CD14-positive monocyte (primary cell): Measurements from ENCODE around the gene FAF1. TPM values are rescaled to one million over a fixed set of nuclear protein-coding genes. Genes with fewer than 3 reads are reported as not detected.

Experiments used
- DNase-seq, 3 donors: peaks; one replicate each; pipeline ENCODE4 v3.0.0-alpha.2; 2011 to 2022
- H2AFZ ChIP-seq: 2 replicates; pipeline ENCODE4 v1.6.0; 2012; ENCODE audit warnings: mild to moderate bottlenecking, low read depth, low read length, inconsistent platforms; ENCODE audit not compliant: insufficient read depth, poor library complexity, severe bottlenecking
- H3K27ac ChIP-seq, 2 donors: 1 replicate in 1 of 2; 2 replicates in 1 of 2; pipeline ENCODE4 v1.5.1; 2012 to 2013; ENCODE audit warnings: low read length in 2 of 2, control low read depth in 1 of 2, inconsistent platforms in 1 of 2, low read depth in 1 of 2, mild to moderate bottlenecking in 1 of 2
- H3K27me3 ChIP-seq, 2 donors: one replicate each; pipeline versions ENCODE4 v1.6.0 to v1.6.1; 2011 to 2013; ENCODE audit warnings: low read length in 2 of 2; ENCODE audit not compliant: control insufficient read depth in 2 of 2, insufficient read depth in 2 of 2
- H3K36me3 ChIP-seq, 2 donors: replicated peaks in 1 of 2; 1 replicate in 1 of 2; 2 replicates in 1 of 2; pipeline versions ENCODE4 v1.5.1 to v1.6.1; 2012 to 2013; ENCODE audit warnings: low read length in 2 of 2, control low read depth in 1 of 2, inconsistent platforms in 1 of 2, mild to moderate bottlenecking in 1 of 2; ENCODE audit not compliant: insufficient read depth in 2 of 2, control insufficient read depth in 1 of 2
- H3K4me1 ChIP-seq, 2 donors: 1 replicate in 1 of 2; 2 replicates in 1 of 2; pipeline versions ENCODE4 v1.5.1 to v1.6.1; 2012 to 2013; ENCODE audit warnings: low read length in 2 of 2, control low read depth in 1 of 2, inconsistent platforms in 1 of 2, mild to moderate bottlenecking in 1 of 2, moderate library complexity in 1 of 2; ENCODE audit not compliant: insufficient read depth in 2 of 2, control insufficient read depth in 1 of 2
- H3K4me2 ChIP-seq: replicated peaks from 2 replicates; pipeline ENCODE3; 2012; ENCODE audit warnings: low read length, moderate library complexity, mild to moderate bottlenecking; ENCODE audit not compliant: poor library complexity, severe bottlenecking; ENCODE audit errors: extremely low read depth
- H3K4me3 ChIP-seq, 3 experiments: fragments of 200-600 bp in 1 of 3; sonication (generic) in 1 of 3; replicated peaks in 1 of 3; 1 replicate in 2 of 3; 2 replicates in 1 of 3; pipeline ENCODE4 v1.5.1; 2011 to 2013; ENCODE audit warnings: low read length in 3 of 3, mild to moderate bottlenecking in 3 of 3, control low read depth in 2 of 3, low read depth in 2 of 3, inconsistent platforms in 1 of 3, moderate library complexity in 1 of 3
- H3K79me2 ChIP-seq: 2 replicates; pipeline ENCODE4 v1.6.0; 2012; ENCODE audit warnings: mild to moderate bottlenecking, control low read depth, inconsistent platforms, low read length, moderate library complexity; ENCODE audit not compliant: insufficient read depth
- H3K9ac ChIP-seq: 2 replicates; pipeline ENCODE4 v1.6.0; 2017; ENCODE audit warnings: low read length, mild to moderate bottlenecking; ENCODE audit not compliant: insufficient read depth, poor library complexity, severe bottlenecking
- H3K9me3 ChIP-seq, 2 donors: replicated peaks in 1 of 2; 1 replicate in 1 of 2; 2 replicates in 1 of 2; pipeline versions ENCODE4 v1.5.1 to v1.6.1; 2012 to 2013; ENCODE audit warnings: low read length in 2 of 2, control low read depth in 1 of 2; ENCODE audit not compliant: control insufficient read depth in 1 of 2, insufficient read depth in 1 of 2
- H4K20me1 ChIP-seq: 2 replicates; pipeline ENCODE4 v1.6.0; 2012; ENCODE audit warnings: mild to moderate bottlenecking, low read length, control low read depth, moderate library complexity; ENCODE audit not compliant: insufficient read depth
- H3K27ac Mint-ChIP-seq, 7 donors: one replicate each; pipeline ENCODE4 v1.8.0; 2020; ENCODE audit warnings: mild to moderate bottlenecking in 7 of 7, mixed read lengths in 7 of 7, moderate library complexity in 6 of 7, inconsistent platforms in 2 of 7
- H3K27me3 Mint-ChIP-seq, 3 donors: one replicate each; pipeline ENCODE4 v1.8.0; 2021 to 2022; ENCODE audit warnings: low read depth in 3 of 3, mild to moderate bottlenecking in 3 of 3, mixed read lengths in 3 of 3, moderate library complexity in 3 of 3, inconsistent platforms in 1 of 3
- H3K36me3 Mint-ChIP-seq, 2 donors: one replicate each; pipeline ENCODE4 v1.8.0; 2020; ENCODE audit warnings: mixed read lengths in 2 of 2, inconsistent platforms in 1 of 2, mild to moderate bottlenecking in 1 of 2
- H3K4me1 Mint-ChIP-seq: one replicate; pipeline ENCODE4 v1.8.0; 2020; ENCODE audit warnings: mild to moderate bottlenecking, mixed read lengths
- H3K4me3 Mint-ChIP-seq, 2 donors: one replicate each; pipeline ENCODE4 v1.8.0; 2020; ENCODE audit warnings: mild to moderate bottlenecking in 2 of 2, mixed read lengths in 2 of 2, moderate library complexity in 1 of 2
- H3K9me3 Mint-ChIP-seq, 7 donors: one replicate each; pipeline ENCODE4 v1.8.0; 2020 to 2022; ENCODE audit warnings: mixed read lengths in 7 of 7, mild to moderate bottlenecking in 6 of 7, moderate library complexity in 6 of 7, inconsistent platforms in 2 of 7
- WGBS: methylation state at CpG from one replicate; pipeline ENCODE4 v1.1.5; 2013; ENCODE audit warnings: missing lambda C conversion rate; ENCODE audit not compliant: insufficient coverage; 5-methylcytosine and 5-hydroxymethylcytosine counted together
- intact Hi-C, 2 donors: fragments of 100-400 bp; cut with micrococcal nuclease; formaldehyde crosslinking; loops; one replicate each; pipeline versions ENCODE4 v1.15.0 to v1.15.1; 2023
- polyA plus RNA-seq, 3 donors: library from polyadenylated mRNA; depleted of rRNA in 1 of 3; unstranded in 2 of 3; stranded (reverse) in 1 of 3; fragments of 300-500 nt in 2 of 3; fragments of >200 nt in 1 of 3; fragmentation: Illumina TruSeq in 2 of 3; gene quantifications; 1 replicate in 2 of 3; 2 replicates in 1 of 3; pipeline ENCODE4 v1.2.3, GENCODE V29; 2012 to 2021
- TF ChIP-seq, protein P1 (sequence below): fragments of 200-600 bp; IDR thresholded peaks from one replicate; pipeline ENCODE4 v1.8.0; 2022; ENCODE audit warnings: antibody characterized with exemption, mild to moderate bottlenecking

FAF1 gene
- polyA plus RNA-seq, 3 donors = 11.4 to 29.6 (median 16.9) TPM

DNA sequence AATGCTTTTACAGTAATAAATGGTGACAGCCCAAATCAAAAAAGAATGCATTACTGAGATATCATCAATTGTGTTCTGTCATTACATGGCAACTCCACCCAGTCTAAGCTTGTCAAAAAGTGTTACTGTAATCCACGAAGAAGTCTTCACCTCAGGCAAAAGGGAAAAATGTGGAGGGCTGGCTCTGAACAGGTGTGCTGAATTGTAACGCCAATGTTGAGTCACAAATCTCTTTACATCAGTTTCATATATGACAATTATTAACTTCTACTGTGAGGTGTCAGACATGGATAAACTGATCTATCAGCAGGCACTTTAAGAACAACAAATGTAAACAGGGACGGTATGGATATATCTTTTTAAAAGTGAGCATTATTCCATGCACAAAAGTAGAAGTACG is 438.4 kb downstream of the FAF1 start:
- H3K27ac Mint-ChIP-seq = no peak overlapping the region
- peaks cover 7% of the 10 kb centered on the region for H3K4me1 Mint-ChIP-seq
- no peaks in the 10 kb centered on the region for H3K79me2 ChIP-seq
- no peaks in the 10 kb centered on the region for H3K27me3 Mint-ChIP-seq
- H3K27me3 ChIP-seq = no peaks in the 10 kb centered on the region
- H3K9ac ChIP-seq = no peak overlapping the region
- no peaks in the 10 kb centered on the region for H4K20me1 ChIP-seq
- H3K4me3 ChIP-seq = no peak overlapping the region
- peaks cover 0 to 10% of the 10 kb centered on the region in 2 donors for H3K9me3 ChIP-seq
- H3K4me1 ChIP-seq = no peaks in the 10 kb centered on the region
- H3K27ac ChIP-seq = no peak overlapping the region
- no peak overlapping the region for H2AFZ ChIP-seq
- WGBS = no CpG with 5 or more reads among the region's 4 CpGs
- peaks cover 3 to 15% (median 11%) of the 10 kb centered on the region in 7 donors for H3K9me3 Mint-ChIP-seq
- H3K36me3 ChIP-seq = peaks cover 0 to 22% of the 10 kb centered on the region in 2 donors
- intact Hi-C loops = no loop called here
- TF ChIP-seq, protein P1, sequence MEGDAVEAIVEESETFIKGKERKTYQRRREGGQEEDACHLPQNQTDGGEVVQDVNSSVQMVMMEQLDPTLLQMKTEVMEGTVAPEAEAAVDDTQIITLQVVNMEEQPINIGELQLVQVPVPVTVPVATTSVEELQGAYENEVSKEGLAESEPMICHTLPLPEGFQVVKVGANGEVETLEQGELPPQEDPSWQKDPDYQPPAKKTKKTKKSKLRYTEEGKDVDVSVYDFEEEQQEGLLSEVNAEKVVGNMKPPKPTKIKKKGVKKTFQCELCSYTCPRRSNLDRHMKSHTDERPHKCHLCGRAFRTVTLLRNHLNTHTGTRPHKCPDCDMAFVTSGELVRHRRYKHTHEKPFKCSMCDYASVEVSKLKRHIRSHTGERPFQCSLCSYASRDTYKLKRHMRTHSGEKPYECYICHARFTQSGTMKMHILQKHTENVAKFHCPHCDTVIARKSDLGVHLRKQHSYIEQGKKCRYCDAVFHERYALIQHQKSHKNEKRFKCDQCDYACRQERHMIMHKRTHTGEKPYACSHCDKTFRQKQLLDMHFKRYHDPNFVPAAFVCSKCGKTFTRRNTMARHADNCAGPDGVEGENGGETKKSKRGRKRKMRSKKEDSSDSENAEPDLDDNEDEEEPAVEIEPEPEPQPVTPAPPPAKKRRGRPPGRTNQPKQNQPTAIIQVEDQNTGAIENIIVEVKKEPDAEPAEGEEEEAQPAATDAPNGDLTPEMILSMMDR = no peak
- no peak overlapping the region for H3K4me3 Mint-ChIP-seq
- no peak overlapping the region for H3K4me2 ChIP-seq
- H3K36me3 Mint-ChIP-seq = peaks cover 24 to 37% of the 10 kb centered on the region in 2 donors
- no peak for DNase-seq

DNA sequence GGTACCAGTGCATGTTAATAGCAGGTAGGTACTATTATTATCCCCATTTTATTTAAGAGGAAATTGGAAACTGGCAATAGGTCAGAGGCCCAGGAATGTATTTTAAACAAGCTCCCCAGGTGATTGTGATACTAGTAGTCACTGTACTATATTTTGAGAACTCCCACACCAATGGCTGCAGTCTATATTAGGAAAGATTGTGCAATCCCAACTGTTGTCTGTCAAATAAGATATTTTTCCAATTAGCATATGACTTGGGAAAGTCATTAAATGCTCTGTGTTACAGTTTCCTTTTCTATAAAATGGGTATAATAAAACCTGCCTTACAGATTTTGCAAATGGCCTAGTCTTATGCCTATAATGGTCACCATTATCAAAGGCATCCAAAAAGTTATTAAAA is 442.6 kb downstream of the FAF1 start:
- Histone ChIP-seq H3K27ac (no peak overlapping the region), H3K4me2 (no peak overlapping the region), H3K9ac (no peak overlapping the region), H3K27me3 (no peaks in the 10 kb centered on the region), H3K36me3 (peaks cover 0 to 26% of the 10 kb centered on the region in 2 donors), H3K9me3 (no peaks in the 10 kb centered on the region), H2AFZ (no peak overlapping the region), H3K4me1 (no peaks in the 10 kb centered on the region), H4K20me1 (no peaks in the 10 kb centered on the region), H3K4me3 (no peak overlapping the region), H3K79me2 (no peaks in the 10 kb centered on the region)
- no peaks in the 10 kb centered on the region for H3K27me3 Mint-ChIP-seq
- H3K9me3 Mint-ChIP-seq = peaks cover 1 to 10% (median 5%) of the 10 kb centered on the region in 7 donors
- H3K27ac Mint-ChIP-seq = no peak overlapping the region
- H3K4me1 Mint-ChIP-seq = peaks cover 4% of the 10 kb centered on the region
- peaks cover 11 to 32% of the 10 kb centered on the region in 2 donors for H3K36me3 Mint-ChIP-seq
- DNase-seq = no peak
- intact Hi-C loops = no loop called here
- H3K4me3 Mint-ChIP-seq = no peak overlapping the region
- TF ChIP-seq, protein P1 = no peak
